K562 (cell line): ENCODE data around the gene KRTAP26-1. TPM values are rescaled to one million over a fixed set of nuclear protein-coding genes. Genes with fewer than 3 reads are reported as not detected.

Source experiments
- ATAC-seq: fragments of 200-7000 bp; cut with Tn5 transposase; 3 replicates; pipeline ENCODE4 v1.9.1; 2020; ENCODE audit warnings: moderate library complexity
- BruUV-seq: library from RNA; stranded (reverse); fragments of 400-500 nt; replicated peaks from 2 replicates; lab custom pipeline; 2021; lab: Mats Ljungman, UMichigan
- CTCF ChIA-PET: fragments of 300-600 bp; formaldehyde crosslinking; extraction: SDS; loops from one replicate; lab custom pipeline; 2021; ENCODE audit warnings: low intra/inter-chr PET ratio; lab: Yijun Ruan, JAX
- POLR2A ChIA-PET: fragments of 300-600, 350-650 bp; sonication (Branson Sonifier 250); formaldehyde crosslinking; extraction: SDS; loops from one replicate; lab custom pipeline; 2021; ENCODE audit warnings: antibody characterized with exemption, inconsistent platforms; lab: Yijun Ruan, JAX
- DNase-seq, 4 experiments: peaks; one replicate each; pipeline versions ENCODE4 v3.0.0 to v3.0.0-alpha.2; 2011 to 2018; ENCODE audit warnings: low spot score in 3 of 4, mixed read lengths in 3 of 4; ENCODE audit errors: extremely low read depth in 1 of 4
- FAIRE-seq: peaks from 2 replicates; lab custom pipeline; 2011; peaks lifted over from hg19 to GRCh38; lab: Jason Lieb, UNC
- H2AFZ ChIP-seq: 2 replicates; pipeline ENCODE4 v1.6.0; 2011; ENCODE audit warnings: low read depth, low read length, control low read depth, inconsistent platforms
- H3K27ac ChIP-seq: fragments of 200-600 bp; 3 replicates; pipeline ENCODE4 v1.8.0; 2011; ENCODE audit warnings: low read depth, mild to moderate bottlenecking, control low read depth, inconsistent platforms, low read length, moderate library complexity, mixed read lengths; ENCODE audit errors: extremely low read depth
- H3K27me3 ChIP-seq, 2 experiments: fragments of 300-600 bp in 1 of 2; 2 replicates in 1 of 2; 3 replicates in 1 of 2; pipeline versions ENCODE4 v1.6.0 to v1.8.0; 2011; ENCODE audit warnings: inconsistent platforms in 2 of 2, low read length in 2 of 2, mild to moderate bottlenecking in 1 of 2, mixed read lengths in 1 of 2, moderate library complexity in 1 of 2; ENCODE audit not compliant: control insufficient read depth in 2 of 2, insufficient read depth in 2 of 2
- H3K36me3 ChIP-seq: fragments of 300-600 bp; 3 replicates; pipeline ENCODE4 v1.8.0; 2011; ENCODE audit warnings: mild to moderate bottlenecking, low read length, inconsistent platforms; ENCODE audit not compliant: control insufficient read depth, insufficient read depth
- H3K4me1 ChIP-seq, 2 experiments: fragments of 200-600 bp in 1 of 2; replicated peaks in 1 of 2; 2 replicates in 1 of 2; 3 replicates in 1 of 2; pipeline versions ENCODE4 v1.5.1 to v1.8.0; 2011; ENCODE audit warnings: inconsistent platforms in 2 of 2, low read length in 2 of 2, mild to moderate bottlenecking in 1 of 2, mixed read lengths in 1 of 2, moderate library complexity in 1 of 2; ENCODE audit not compliant: control insufficient read depth in 2 of 2, insufficient read depth in 2 of 2
- H3K4me2 ChIP-seq: 2 replicates; pipeline ENCODE4 v1.6.1; 2011; ENCODE audit warnings: low read length, control low read depth, inconsistent platforms, mixed read lengths; ENCODE audit not compliant: insufficient read depth
- H3K4me3 ChIP-seq: fragments of 200-600 bp; sonication (generic), shearing (Covaris generic); 2 replicates; pipeline ENCODE4 v1.5.1; 2016; ENCODE audit warnings: control low read depth, inconsistent platforms
- H3K79me2 ChIP-seq: fragments of 200-600 bp; 3 replicates; pipeline ENCODE4 v1.8.0; 2011; ENCODE audit warnings: low read length, inconsistent platforms; ENCODE audit not compliant: control insufficient read depth, insufficient read depth
- H3K9ac ChIP-seq, 2 experiments: 2 replicates each; pipeline versions ENCODE4 v1.6.0 to v1.6.1; 2011; ENCODE audit warnings: low read depth in 2 of 2, low read length in 2 of 2, control low read depth in 1 of 2, inconsistent platforms in 1 of 2, mild to moderate bottlenecking in 1 of 2, mixed read lengths in 1 of 2; ENCODE audit not compliant: insufficient read depth in 1 of 2
- H3K9me1 ChIP-seq: one replicate; pipeline ENCODE4 v1.6.0; 2011; ENCODE audit warnings: inconsistent platforms, mild to moderate bottlenecking, low read length, moderate library complexity; ENCODE audit not compliant: control insufficient read depth, insufficient read depth
- H3K9me3 ChIP-seq: replicated peaks from 2 replicates; pipeline ENCODE4 v1.5.1; 2011; ENCODE audit warnings: low read depth, low read length, inconsistent platforms; ENCODE audit not compliant: control insufficient read depth, insufficient read depth
- H4K20me1 ChIP-seq: replicated peaks from 2 replicates; pipeline ENCODE4 v1.6.1; 2011; ENCODE audit warnings: low read length, inconsistent platforms, mixed read lengths; ENCODE audit not compliant: control insufficient read depth, insufficient read depth
- CBFA2T3 ChIP-seq: fragments of 450-650 bp; IDR thresholded peaks from 2 replicates; pipeline ENCODE4 v1.6.1; 2017
- FOXK2 ChIP-seq, 2 experiments: fragments of 450-650 bp; IDR thresholded peaks in 1 of 2; conservative IDR thresholded peaks in 1 of 2; 2 replicates each; pipeline ENCODE4 v1.6.1; 2016; ENCODE audit warnings: low read depth in 2 of 2, mild to moderate bottlenecking in 1 of 2
- FOXP1 ChIP-seq: sonication (generic); formaldehyde crosslinking; IDR thresholded peaks from 2 replicates; pipeline ENCODE4 v1.8.0; 2022; ENCODE audit warnings: mild to moderate bottlenecking, missing genetic modification reagents
- MCM7 ChIP-seq, 2 experiments: fragments of 450-650 bp; IDR thresholded peaks; 2 replicates each; pipeline ENCODE4 v1.6.1; 2016 to 2018
- MYC ChIP-seq, 2 experiments: fragments of 250-450 bp in 1 of 2; sonication (Bioruptor Pico) in 1 of 2; IDR thresholded peaks; 2 replicates each; pipeline versions ENCODE4 v1.5.1 to v1.6.1; 2012 to 2021; ENCODE audit warnings: low read depth in 2 of 2, borderline replicate concordance in 1 of 2, improper control_type of control experiment in 1 of 2, low read length in 1 of 2, mild to moderate bottlenecking in 1 of 2, moderate library complexity in 1 of 2
- PRPF4 ChIP-seq: fragments of 200-400 bp; formaldehyde crosslinking; IDR thresholded peaks from one replicate; pipeline ENCODE4 v1.6.1; 2017; ENCODE audit warnings: low read length, low read depth, mild to moderate bottlenecking; ENCODE audit not compliant: insufficient read depth, poor library complexity, severe bottlenecking
- SMARCA4 ChIP-seq: fragments of 450-650 bp; IDR thresholded peaks from 2 replicates; pipeline ENCODE4 v1.6.1; 2016
- ZNF830 ChIP-seq: fragments of 250-450 bp; sonication (Bioruptor Pico); IDR thresholded peaks from 2 replicates; pipeline ENCODE4 v1.5.0; 2021; ENCODE audit warnings: mild to moderate bottlenecking
- WGBS: fragments of 100-300 bp; shearing (Covaris generic); methylation state at CpG from one replicate; pipeline ENCODE4 v1.1.6; 2016; ENCODE audit warnings: low coverage, mixed read lengths; ENCODE audit not compliant: insufficient coverage; ENCODE audit errors: missing lambda C conversion rate; 5-methylcytosine and 5-hydroxymethylcytosine counted together
- in situ Hi-C: fragments of 300-500 bp; cut with MboI; formaldehyde crosslinking; loops from 4 replicates; pipeline ENCODE4 v1.15.0; 2018; ENCODE audit warnings: inconsistent platforms, mixed read lengths
- intact Hi-C: fragments of 100-400 bp; cut with micrococcal nuclease; formaldehyde crosslinking; loops from 2 replicates; pipeline ENCODE4 v1.14.2; 2022
- polyA plus RNA-seq, 8 experiments: library from polyadenylated mRNA; depleted of rRNA in 4 of 8; stranded (reverse) in 5 of 8; unstranded in 3 of 8; fragments of >200 nt; fragmentation: Nextera tagmentation in 2 of 8; fragmentation: Illumina TruSeq in 1 of 8; extraction: Ambion mirVana in 2 of 8; extraction: Trizol in 1 of 8; gene quantifications; 2 replicates each; pipeline versions ENCODE4 v1.2.1 to v1.2.3, GENCODE V29; 2011 to 2014; ENCODE audit warnings: inconsistent platforms in 1 of 8, missing spikeins in 1 of 8
- total RNA-seq, 7 experiments: library from RNA; depleted of rRNA in 6 of 7; stranded (reverse); fragments of >200 nt in 6 of 7; fragmentation: Illumina TruSeq in 2 of 7; extraction: Trizol in 2 of 7; gene quantifications; 2 replicates each; pipeline versions ENCODE4 v1.2.1 to v1.2.3, GENCODE V29; 2011 to 2021; ENCODE audit warnings: low replicate concordance in 1 of 7
- TF ChIP-seq, protein P1 (sequence below), 2 experiments: fragments of 450-650 bp in 1 of 2; sonication (generic) in 1 of 2; formaldehyde crosslinking; conservative IDR thresholded peaks; 2 replicates each; pipeline versions ENCODE4 v1.4.0 to v1.8.1; 2020 to 2022; ENCODE audit warnings: mild to moderate bottlenecking in 1 of 2, missing genetic modification reagents in 1 of 2
- TF ChIP-seq, protein P2 (sequence below): fragments of 450-650 bp; IDR thresholded peaks from 2 replicates; pipeline ENCODE4 v1.6.1; 2016; ENCODE audit warnings: missing biosample characterization, missing genetic modification characterization

KRTAP26-1 gene
- total and polyA plus RNA-seq, 9 of the 15 experiments (the other 6 are each of a cell fraction or from before 2014, with no cell fraction given): not detected

DNA sequence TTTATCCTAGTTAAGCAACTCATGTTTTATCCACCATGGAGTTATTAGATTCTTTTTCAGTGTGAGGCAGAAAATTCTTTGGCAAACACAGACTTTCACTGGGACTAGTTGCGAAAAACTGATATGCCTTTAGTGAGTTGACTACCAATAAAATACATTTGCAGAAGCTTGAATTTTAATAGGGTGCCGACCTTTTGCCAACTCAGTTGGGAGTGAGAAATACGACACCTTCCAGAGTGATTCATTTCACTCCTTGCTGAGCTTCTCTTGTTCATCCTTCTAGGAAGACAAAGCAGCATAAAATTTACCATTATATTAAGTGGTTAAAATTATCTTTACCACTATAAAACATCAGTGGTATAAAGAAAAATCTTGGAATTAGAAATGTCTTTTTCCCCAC, 29.5 kb upstream of the KRTAP26-1 start:
- in situ Hi-C loops: no loop called here
- no peaks in the 10 kb centered on the region for H3K27me3 ChIP-seq
- H3K79me2 ChIP-seq: no peaks in the 10 kb centered on the region
- no peaks in the 10 kb centered on the region for H4K20me1 ChIP-seq
- DNase-seq (no peak), ATAC-seq (no peak), FAIRE-seq (no peak)
- intact Hi-C loops: no loop called here
- no peak overlapping the region for H3K9ac ChIP-seq
- H2AFZ ChIP-seq: no peak overlapping the region
- 0% methylated on average over 3 of the region's 3 CpGs for WGBS
- H3K9me1 ChIP-seq: no peaks in the 10 kb centered on the region
- CTCF ChIA-PET: no interaction called here
- no peaks in the 10 kb centered on the region for H3K9me3 ChIP-seq
- POLR2A ChIA-PET: interaction anchor here (0.5 kb wide), 1 partner anchor 54 kb away, joined by 3 read pairs; no protein-coding TSS in a partner anchor
- H3K4me1 ChIP-seq: no peaks in the 10 kb centered on the region
- BruUV-seq: no TSS peak
- H3K36me3 ChIP-seq: no peaks in the 10 kb centered on the region
- no peak overlapping the region for H3K4me3 ChIP-seq
- H3K27ac ChIP-seq: no peak overlapping the region
- H3K4me2 ChIP-seq: no peak overlapping the region
- TF ChIP-seq PRPF4 (no peak), CBFA2T3 (no peak), MYC (IDR thresholded peaks at IDR 0.05; ENCODE audit: low read depth, low read length) (no peak), MYC (CRISPR knock-in tag; IDR thresholded peaks at IDR 0.05; ENCODE audit: borderline replicate concordance, low read depth) (no peak), MCM7 (IDR thresholded peaks at IDR 0.05) (no peak), FOXP1 (CRISPR knock-in tag) (no peak), FOXK2 (conservative IDR thresholded peaks at IDR 0.05 in 1 of 2, IDR thresholded peaks at IDR 0.05 in 1 of 2; ENCODE audit: low read depth in 2 of 2) (no peak), ZNF830 (CRISPR knock-in tag) (no peak), SMARCA4 (no peak)
- TF ChIP-seq, protein P1, sequence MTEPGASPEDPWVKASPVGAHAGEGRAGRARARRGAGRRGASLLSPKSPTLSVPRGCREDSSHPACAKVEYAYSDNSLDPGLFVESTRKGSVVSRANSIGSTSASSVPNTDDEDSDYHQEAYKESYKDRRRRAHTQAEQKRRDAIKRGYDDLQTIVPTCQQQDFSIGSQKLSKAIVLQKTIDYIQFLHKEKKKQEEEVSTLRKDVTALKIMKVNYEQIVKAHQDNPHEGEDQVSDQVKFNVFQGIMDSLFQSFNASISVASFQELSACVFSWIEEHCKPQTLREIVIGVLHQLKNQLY (CRISPR knock-in tag; conservative IDR thresholded peaks at IDR 0.05): no peak
- TF ChIP-seq, protein P2, sequence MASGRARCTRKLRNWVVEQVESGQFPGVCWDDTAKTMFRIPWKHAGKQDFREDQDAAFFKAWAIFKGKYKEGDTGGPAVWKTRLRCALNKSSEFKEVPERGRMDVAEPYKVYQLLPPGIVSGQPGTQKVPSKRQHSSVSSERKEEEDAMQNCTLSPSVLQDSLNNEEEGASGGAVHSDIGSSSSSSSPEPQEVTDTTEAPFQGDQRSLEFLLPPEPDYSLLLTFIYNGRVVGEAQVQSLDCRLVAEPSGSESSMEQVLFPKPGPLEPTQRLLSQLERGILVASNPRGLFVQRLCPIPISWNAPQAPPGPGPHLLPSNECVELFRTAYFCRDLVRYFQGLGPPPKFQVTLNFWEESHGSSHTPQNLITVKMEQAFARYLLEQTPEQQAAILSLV (tag): no peak
